ENCODE measurements around the gene LRRTM4. TPM values are rescaled to one million over a fixed set of nuclear protein-coding genes. Genes with fewer than 3 reads are reported as not detected.
"Not testable (repeated sequence)": the region's sequence is repeated elsewhere in the genome, so short reads cannot be mapped to it uniquely, and the experiment has no call there.

Gene LRRTM4
- total RNA-seq, 2 donors from 2014 or later, result 7.0 to 21.1 TPM

- WGBS, 2 experiments (ENCODE audit: insufficient coverage in 1 of 2, insufficient read length in 1 of 2), result 84 to 94% methylated on average over 3 of the region's 3 CpGs
- peaks cover 2% of the 10 kb centered on the region for H3K27me3 Mint-ChIP-seq (ENCODE audit: insufficient read depth)
- TF ChIP-seq CTCF (conservative IDR thresholded peaks at IDR 0.05), result no peak
- Histone ChIP-seq H3K4me3 (ENCODE audit: low read length) (no peak overlapping the region), H3K36me3 (ENCODE audit: control insufficient read depth, insufficient read depth, low read length) (no peaks in the 10 kb centered on the region), H3K9me3 (ENCODE audit: control insufficient read depth, low read length) (no peaks in the 10 kb centered on the region), H3K9ac (ENCODE audit: extremely low read depth, low read length, poor library complexity, severe bottlenecking) (no peak overlapping the region), H3K27me3 (ENCODE audit: control insufficient read depth, insufficient read depth, low read length, poor library complexity, severe bottlenecking) (no peaks in the 10 kb centered on the region), H3K27ac (ENCODE audit: low read depth, low read length) (no peak overlapping the region), H3K4me1 (ENCODE audit: control insufficient read depth, insufficient read depth, low read length) (no peaks in the 10 kb centered on the region)
- no peaks in the 10 kb centered on the region for H3K4me1 Mint-ChIP-seq
- no peaks in the 10 kb centered on the region for H3K36me3 Mint-ChIP-seq (ENCODE audit: low read depth)
- H3K27ac Mint-ChIP-seq, result no peak overlapping the region
- no peak for DNase-seq
- peaks cover 13% of the 10 kb centered on the region for H3K9me3 Mint-ChIP-seq
- H3K4me3 Mint-ChIP-seq, result no peak overlapping the region
Observed at GRCh38 chr2:77185052-77185451, 337.1 kb downstream of the LRRTM4 start.

- Histone ChIP-seq H3K9me3 (ENCODE audit: control insufficient read depth, low read length) (no peaks in the 10 kb centered on the region), H3K36me3 (ENCODE audit: control insufficient read depth, insufficient read depth, low read length) (no peaks in the 10 kb centered on the region), H3K4me3 (ENCODE audit: low read length) (no peak overlapping the region), H3K27me3 (ENCODE audit: control insufficient read depth, insufficient read depth, low read length, poor library complexity, severe bottlenecking) (no peaks in the 10 kb centered on the region), H3K4me1 (ENCODE audit: control insufficient read depth, insufficient read depth, low read length) (no peaks in the 10 kb centered on the region), H3K9ac (ENCODE audit: extremely low read depth, low read length, poor library complexity, severe bottlenecking) (no peak overlapping the region), H3K27ac (ENCODE audit: low read depth, low read length) (no peak overlapping the region)
- no peak for TF ChIP-seq CTCF (conservative IDR thresholded peaks at IDR 0.05)
- Mint-ChIP-seq H3K9me3 (peaks cover 13% of the 10 kb centered on the region), H3K36me3 (ENCODE audit: low read depth) (no peaks in the 10 kb centered on the region), H3K4me1 (no peaks in the 10 kb centered on the region), H3K4me3 (no peak overlapping the region), H3K27ac (no peak overlapping the region), H3K27me3 (ENCODE audit: insufficient read depth) (peaks cover 2% of the 10 kb centered on the region)
- 80 to 89% methylated on average over 1 to 4 of the region's 5 CpGs for WGBS, 2 experiments (ENCODE audit: insufficient coverage in 1 of 2, insufficient read length in 1 of 2)
- no peak for DNase-seq
Observed at GRCh38 chr2:77179297-77179696, 342.9 kb downstream of the LRRTM4 start.

GRCh38 chr2:77175266-77175780, 346.9 kb downstream of the LRRTM4 start:
- not testable (repeated sequence) for H3K27ac Mint-ChIP-seq; H3K4me1 Mint-ChIP-seq; H3K4me3 ChIP-seq (ENCODE audit: low read length); H3K4me3 Mint-ChIP-seq; H3K27me3 Mint-ChIP-seq (ENCODE audit: insufficient read depth); H3K36me3 Mint-ChIP-seq (ENCODE audit: low read depth); DNase-seq; H3K9ac ChIP-seq (ENCODE audit: extremely low read depth, low read length, poor library complexity, severe bottlenecking); H3K27me3 ChIP-seq (ENCODE audit: control insufficient read depth, insufficient read depth, low read length, poor library complexity, severe bottlenecking); H3K36me3 ChIP-seq (ENCODE audit: control insufficient read depth, insufficient read depth, low read length); H3K4me1 ChIP-seq (ENCODE audit: control insufficient read depth, insufficient read depth, low read length); H3K27ac ChIP-seq (ENCODE audit: low read depth, low read length); H3K9me3 ChIP-seq (ENCODE audit: control insufficient read depth, low read length); H3K9me3 Mint-ChIP-seq
- 89 to 94% methylated on average over 3 to 4 of the region's 4 CpGs for WGBS, 2 experiments (ENCODE audit: insufficient coverage in 1 of 2, insufficient read length in 1 of 2)

GRCh38 chr2:77169426-77169825, 352.8 kb downstream of the LRRTM4 start:
- 85% methylated on average over 2 of the region's 2 CpGs; no CpG with 5 or more reads in 1 of the 2 experiments for WGBS, 2 experiments (ENCODE audit: insufficient coverage in 1 of 2, insufficient read length in 1 of 2)
- no peaks in the 10 kb centered on the region for H3K9me3 ChIP-seq (ENCODE audit: control insufficient read depth, low read length)
- no peak for TF ChIP-seq CTCF (conservative IDR thresholded peaks at IDR 0.05)

GRCh38 chr2:77164021-77164420, 358.2 kb downstream of the LRRTM4 start:
- Mint-ChIP-seq H3K36me3 (ENCODE audit: low read depth) (peaks cover 11% of the 10 kb centered on the region), H3K9me3 (peaks cover 66% of the 10 kb centered on the region)
- H3K27ac ChIP-seq (ENCODE audit: low read depth, low read length); DNase-seq; H3K9ac ChIP-seq (ENCODE audit: extremely low read depth, low read length, poor library complexity, severe bottlenecking); H3K27ac Mint-ChIP-seq; H3K36me3 ChIP-seq (ENCODE audit: control insufficient read depth, insufficient read depth, low read length); H3K4me3 Mint-ChIP-seq; H3K4me3 ChIP-seq (ENCODE audit: low read length); H3K27me3 ChIP-seq (ENCODE audit: control insufficient read depth, insufficient read depth, low read length, poor library complexity, severe bottlenecking); H3K27me3 Mint-ChIP-seq (ENCODE audit: insufficient read depth); H3K4me1 Mint-ChIP-seq; H3K4me1 ChIP-seq (ENCODE audit: control insufficient read depth, insufficient read depth, low read length): not testable (repeated sequence)
- H3K9me3 ChIP-seq (ENCODE audit: control insufficient read depth, low read length), result peaks cover 14% of the 10 kb centered on the region

More at GRCh38 chr2:77169426-77169825, 352.8 kb downstream of the LRRTM4 start:
- Histone ChIP-seq H3K9ac (ENCODE audit: extremely low read depth, low read length, poor library complexity, severe bottlenecking) (no peak overlapping the region), H3K27me3 (ENCODE audit: control insufficient read depth, insufficient read depth, low read length, poor library complexity, severe bottlenecking) (no peaks in the 10 kb centered on the region), H3K4me3 (ENCODE audit: low read length) (no peak overlapping the region), H3K36me3 (ENCODE audit: control insufficient read depth, insufficient read depth, low read length) (no peaks in the 10 kb centered on the region), H3K4me1 (ENCODE audit: control insufficient read depth, insufficient read depth, low read length) (no peaks in the 10 kb centered on the region), H3K27ac (ENCODE audit: low read depth, low read length) (no peak overlapping the region)
- Mint-ChIP-seq H3K36me3 (ENCODE audit: low read depth) (peaks cover 11% of the 10 kb centered on the region), H3K4me3 (no peak overlapping the region), H3K9me3 (peaks cover 29% of the 10 kb centered on the region), H3K27me3 (ENCODE audit: insufficient read depth) (no peaks in the 10 kb centered on the region), H3K27ac (no peak overlapping the region), H3K4me1 (no peaks in the 10 kb centered on the region)
- no peak for DNase-seq

All from endodermal cell (in vitro differentiated cells).